ENCODE data around the gene PPIG.
"Not testable (repeated sequence)": the region's sequence is repeated elsewhere in the genome, so short reads cannot be mapped to it uniquely, and the experiment has no call there.

The PPIG gene

DNA sequence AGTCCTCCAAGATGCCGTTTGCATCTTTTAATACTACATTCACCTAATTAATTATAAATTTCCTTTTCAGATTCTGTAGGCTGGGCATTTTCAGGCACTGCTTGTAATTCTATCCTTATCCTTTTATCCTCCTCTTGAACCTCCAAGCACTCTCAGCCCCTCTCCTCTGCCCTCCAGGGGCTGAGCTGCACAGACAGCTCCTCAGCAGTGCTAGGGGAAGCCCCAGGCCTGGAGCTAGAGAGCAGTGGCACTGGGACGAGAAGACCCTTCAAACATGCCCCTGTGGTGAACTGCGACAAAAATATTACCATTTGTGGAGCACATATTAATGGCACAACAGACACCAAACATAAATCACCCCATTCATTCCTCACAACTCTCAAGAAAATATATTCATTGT lies 77.1 kb downstream of the PPIG start:
- in situ Hi-C loops (cut with MboI; ENCODE audit: low sequenced_read_pairs) = no loop called here

DNA sequence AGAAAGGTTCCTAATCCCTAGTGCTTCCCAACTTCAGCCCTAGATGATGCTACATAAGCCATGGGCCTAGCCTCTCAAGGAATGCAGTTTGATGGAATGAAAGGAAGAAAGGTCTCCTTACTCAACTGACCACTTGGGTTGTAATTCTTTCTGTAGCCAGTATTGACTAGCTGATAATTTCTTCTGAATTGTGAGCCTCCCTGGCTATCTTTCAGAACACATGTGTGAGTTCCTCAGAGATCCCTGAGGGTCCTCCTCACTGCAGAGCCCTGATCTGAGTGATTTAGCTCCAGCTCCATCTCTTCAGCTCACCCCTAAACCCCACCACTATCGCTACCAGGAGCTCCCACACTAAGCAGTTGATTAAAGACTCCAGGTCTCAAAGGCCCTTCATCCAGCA lies 78.6 kb downstream of the PPIG start:
- in situ Hi-C loops (cut with MboI; ENCODE audit: low sequenced_read_pairs) = no loop called here

DNA sequence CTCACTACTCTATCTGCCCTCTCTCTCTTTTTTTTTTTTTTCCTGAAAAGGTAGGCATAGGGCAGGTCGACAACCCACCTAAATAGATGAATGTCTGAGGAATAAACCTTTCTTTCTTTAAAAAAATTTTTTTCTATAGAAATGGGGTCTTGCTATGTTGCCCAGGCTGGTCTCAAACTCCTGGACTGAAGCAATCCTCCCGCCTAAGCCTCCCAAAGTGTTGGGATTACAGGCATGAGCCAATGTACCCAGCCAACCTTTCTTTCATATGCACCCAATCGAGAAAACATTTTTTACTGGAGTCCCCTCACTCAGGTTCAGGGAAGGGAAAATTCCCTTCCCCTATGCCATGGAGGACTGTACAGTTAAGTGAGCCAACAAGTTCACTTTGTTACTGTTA lies 79.1 kb downstream of the PPIG start:
- in situ Hi-C loops (cut with MboI; ENCODE audit: low sequenced_read_pairs) = no loop called here

DNA sequence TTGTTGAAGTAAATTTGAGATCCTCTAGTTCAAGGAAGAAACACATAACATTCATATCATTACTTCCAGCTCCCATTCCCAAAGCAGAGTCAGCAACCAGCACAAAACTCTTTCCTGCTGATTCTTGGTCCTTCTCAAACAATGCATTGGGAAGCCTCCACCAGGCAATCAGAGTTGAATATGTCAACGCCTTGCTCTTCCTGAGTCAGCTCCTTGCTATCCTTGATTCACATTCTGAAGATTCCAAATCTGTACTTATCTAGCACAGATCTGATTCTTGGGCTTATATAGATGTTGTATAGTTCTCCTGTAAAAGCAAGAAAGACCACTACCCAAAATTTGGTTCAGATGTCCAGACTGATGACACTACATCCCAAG lies 80.4 kb downstream of the PPIG start:
- in situ Hi-C loops (cut with MboI; ENCODE audit: low sequenced_read_pairs) = no loop called here

DNA sequence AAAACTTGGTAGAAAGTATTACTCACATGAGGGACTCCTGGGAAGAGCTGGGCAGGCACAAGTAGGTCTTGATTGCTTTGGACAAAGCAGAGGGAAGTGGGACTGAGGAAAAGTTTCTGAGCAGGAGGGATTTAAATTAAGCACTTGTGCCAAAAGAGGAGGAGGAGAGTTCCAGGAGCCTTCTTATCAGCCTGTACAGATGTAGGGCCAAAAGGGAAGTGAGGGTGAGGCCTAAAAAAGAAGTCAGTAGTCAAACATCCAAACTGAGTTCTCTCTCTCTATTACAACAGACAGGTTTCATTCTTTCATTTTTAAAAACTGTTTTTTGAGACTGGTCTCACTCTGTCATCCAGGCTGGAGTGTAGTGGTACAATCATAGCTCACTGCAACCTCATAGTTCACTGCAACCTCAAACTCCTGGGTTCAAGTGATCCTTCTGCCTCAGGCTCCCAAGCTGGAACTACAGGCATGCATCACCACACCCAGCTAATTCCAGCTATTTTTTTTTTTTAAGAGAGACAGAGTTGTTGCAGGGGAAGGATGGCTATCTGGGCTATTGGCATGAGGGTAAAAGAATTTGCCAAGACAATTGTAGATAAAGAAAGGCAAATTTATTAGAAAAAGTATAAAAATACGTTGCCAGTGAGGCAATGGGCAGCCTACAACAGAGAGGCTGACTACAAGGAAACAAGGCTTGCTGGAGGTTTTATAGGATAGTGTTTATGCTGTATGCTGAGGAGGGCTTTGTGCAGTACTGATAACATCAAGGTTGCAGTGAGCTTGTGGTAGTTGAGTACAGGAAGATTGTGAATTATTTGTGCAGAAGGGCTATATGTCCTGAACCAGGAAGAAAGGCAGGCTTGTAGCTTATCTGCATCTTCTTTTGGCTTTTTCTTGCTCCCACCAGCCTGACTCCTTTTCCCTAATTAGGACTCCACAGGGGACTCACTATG lies 81.1 kb downstream of the PPIG start:
- in situ Hi-C loops (cut with MboI; ENCODE audit: low sequenced_read_pairs) = no loop called here

DNA sequence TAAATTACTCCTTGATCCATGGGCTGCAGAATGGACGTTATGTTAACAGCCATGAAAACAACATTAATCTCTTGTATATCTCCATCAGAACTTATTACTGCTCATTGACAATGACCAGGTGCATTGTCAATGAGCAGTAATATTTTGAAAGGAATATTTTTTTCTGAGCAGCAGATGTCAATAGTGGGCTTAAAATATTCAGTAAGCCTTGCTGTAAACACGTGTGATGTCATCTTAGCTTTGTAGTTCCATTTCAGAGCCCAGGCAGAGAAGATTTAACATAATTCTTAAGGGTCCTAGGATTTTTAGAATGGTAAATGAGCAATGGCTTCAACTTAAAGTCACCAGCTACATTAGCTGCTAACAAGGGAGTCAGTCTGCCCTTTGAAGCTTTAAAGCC lies 83.4 kb downstream of the PPIG start:
- in situ Hi-C loops (cut with MboI; ENCODE audit: low sequenced_read_pairs) = no loop called here

DNA sequence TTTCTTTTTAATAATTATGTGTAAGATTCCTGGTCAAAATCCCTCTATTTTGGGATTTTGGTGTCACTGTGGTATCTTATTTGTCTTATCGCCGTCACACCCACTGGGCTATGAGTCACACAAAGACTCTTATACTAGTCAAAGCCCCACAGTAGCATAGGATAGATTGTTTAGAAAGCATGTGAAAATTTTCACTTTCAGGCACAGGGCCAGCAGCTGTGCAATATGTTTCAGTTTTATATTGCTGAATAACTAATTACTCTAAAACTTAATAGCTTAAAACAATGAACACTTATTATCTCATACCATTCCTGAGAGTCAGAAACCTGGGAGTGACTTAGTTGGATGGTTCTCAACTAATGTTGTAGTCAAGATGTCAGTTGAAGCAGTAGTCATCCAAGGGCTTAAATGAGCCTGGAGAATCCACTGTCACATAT lies 86.1 kb downstream of the PPIG start:
- in situ Hi-C loops (cut with MboI; ENCODE audit: low sequenced_read_pairs) = no loop called here

DNA sequence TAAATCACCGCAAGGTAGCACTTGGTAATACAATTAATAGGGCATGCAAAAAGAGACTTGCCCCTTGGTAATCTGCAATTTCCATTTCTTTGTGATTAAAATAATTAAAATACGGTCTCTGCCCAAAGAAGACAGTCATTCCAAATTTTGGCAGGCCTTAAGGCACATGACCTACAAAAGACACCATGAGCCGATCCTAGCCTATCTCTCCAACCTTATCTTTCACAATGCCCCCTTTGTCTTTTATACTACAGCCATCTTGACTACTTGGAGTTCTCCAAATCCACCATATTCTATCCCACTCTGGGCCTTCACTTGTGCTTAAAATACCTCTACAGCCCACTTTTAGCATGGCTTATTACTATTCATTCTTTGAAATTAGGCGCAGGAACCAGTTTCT lies 86.8 kb downstream of the PPIG start:
- in situ Hi-C loops (cut with MboI; ENCODE audit: low sequenced_read_pairs) = no loop called here

DNA sequence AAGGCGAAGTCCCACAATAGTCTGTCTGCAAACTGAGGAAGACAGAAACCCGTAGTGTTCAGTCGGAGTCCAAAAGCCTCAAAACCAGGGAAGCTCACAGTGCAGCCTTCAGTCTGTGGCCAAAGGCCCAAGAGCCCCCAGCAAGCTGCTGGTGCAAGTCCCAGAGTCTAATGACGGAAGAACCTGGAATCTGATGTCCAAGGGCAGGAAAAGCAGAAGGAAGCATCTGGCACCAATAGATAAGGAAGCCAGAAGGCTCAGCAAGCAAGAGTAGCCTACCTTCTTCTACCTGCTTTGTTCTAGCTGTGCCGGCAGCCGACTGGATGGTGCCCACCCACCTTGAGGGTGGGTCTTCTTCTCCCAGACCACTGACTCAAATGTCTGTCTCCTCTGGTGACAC lies 88.3 kb downstream of the PPIG start:
- in situ Hi-C loops (cut with MboI; ENCODE audit: low sequenced_read_pairs) = no loop called here

DNA sequence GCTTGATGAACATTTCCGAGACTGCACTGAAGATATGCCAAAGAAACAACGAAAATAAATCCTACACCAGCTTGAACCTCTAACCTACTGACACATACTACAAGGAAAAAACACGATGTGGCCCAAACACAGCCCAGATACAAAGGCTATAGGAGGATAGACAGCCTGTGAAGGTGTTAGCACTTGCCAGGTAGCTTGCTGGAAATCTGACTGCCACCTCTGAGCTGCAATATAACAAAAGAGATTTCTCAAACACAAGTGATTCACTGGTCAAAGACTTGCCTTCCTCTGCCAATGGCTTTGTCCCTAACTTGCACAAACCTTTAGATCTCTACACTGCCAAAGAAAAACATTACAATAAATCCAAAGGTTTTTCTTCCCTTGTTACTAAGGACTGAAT lies 89.0 kb downstream of the PPIG start:
- in situ Hi-C loops (cut with MboI; ENCODE audit: low sequenced_read_pairs) = no loop called here

DNA sequence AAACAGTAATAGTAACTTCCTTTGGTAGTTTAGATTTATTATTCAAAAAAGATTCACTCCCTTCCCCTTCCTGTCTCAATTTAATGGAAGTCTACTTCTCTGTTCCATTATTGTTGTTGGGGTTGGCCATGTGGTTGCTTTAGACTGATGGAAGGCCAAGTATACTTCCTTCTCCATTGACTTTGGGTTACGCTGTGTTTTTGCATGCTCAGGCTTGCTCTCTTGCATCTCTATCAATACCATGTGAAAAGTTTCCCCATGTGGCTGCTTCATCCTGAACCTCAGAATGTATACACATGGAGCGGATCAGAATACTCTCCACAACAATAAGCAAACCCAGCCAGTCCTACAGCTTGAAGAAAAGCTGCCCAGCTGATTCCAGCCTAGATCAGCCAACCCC lies 89.8 kb downstream of the PPIG start:
- in situ Hi-C loops (cut with MboI; ENCODE audit: low sequenced_read_pairs) = no loop called here

DNA sequence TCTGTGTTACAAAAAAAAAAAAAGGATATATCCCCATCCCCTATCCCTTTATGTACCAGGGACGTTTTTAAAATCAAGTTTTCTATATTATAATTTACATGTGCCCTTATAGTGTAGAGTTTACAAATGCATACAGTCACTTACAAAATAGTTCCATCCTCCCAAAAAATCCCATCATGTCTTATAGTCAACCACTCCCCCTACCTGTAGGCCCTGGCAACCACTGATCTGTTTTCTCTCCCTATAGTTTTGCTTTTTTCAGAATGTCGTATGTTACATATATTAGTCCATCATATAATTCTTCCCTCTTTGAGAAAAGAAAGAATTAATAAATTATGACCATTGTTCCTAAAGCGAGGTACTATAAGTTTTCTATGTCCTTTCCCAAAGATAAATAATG lies 92.2 kb downstream of the PPIG start:
- in situ Hi-C loops (cut with MboI; ENCODE audit: low sequenced_read_pairs) = no loop called here

DNA sequence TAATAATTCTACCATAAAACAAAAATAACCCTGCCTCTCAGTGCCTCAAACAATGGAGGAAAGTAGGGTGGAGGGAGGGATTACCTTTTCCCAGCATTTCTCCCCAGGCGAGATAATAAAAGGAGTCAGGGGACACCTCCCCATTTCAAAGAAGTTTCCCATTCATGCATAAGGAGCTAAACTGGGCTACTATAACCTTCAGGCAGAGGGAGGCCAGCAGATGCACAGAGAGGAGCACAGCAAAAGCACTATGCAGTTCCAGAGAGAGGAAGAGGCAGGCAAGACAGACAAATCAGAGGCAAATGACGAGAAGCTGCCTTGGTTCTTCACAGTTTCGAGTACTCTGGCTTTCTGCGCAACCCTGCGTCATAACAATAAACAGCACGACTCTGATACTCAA lies 92.7 kb downstream of the PPIG start:
- in situ Hi-C loops (cut with MboI; ENCODE audit: low sequenced_read_pairs) = no loop called here

DNA sequence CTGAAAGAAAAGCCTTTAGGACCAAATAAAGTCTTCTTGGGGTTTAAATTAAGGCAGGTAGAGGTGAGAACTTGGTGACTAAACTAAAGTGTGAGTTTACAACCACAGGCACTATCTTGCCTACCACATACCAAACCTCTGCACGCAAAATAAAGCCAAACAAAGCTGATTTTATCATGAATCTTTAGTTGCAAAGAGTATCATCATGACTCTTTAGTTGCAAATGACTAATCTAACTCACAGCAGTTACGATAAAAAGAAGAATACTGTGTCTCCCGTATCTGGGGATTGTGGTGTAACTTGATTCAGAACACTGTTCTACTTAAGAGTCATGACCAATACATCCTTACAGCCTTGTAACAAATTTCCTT lies 98.9 kb downstream of the PPIG start:
- in situ Hi-C loops (cut with MboI; ENCODE audit: low sequenced_read_pairs) = no loop called here

DNA sequence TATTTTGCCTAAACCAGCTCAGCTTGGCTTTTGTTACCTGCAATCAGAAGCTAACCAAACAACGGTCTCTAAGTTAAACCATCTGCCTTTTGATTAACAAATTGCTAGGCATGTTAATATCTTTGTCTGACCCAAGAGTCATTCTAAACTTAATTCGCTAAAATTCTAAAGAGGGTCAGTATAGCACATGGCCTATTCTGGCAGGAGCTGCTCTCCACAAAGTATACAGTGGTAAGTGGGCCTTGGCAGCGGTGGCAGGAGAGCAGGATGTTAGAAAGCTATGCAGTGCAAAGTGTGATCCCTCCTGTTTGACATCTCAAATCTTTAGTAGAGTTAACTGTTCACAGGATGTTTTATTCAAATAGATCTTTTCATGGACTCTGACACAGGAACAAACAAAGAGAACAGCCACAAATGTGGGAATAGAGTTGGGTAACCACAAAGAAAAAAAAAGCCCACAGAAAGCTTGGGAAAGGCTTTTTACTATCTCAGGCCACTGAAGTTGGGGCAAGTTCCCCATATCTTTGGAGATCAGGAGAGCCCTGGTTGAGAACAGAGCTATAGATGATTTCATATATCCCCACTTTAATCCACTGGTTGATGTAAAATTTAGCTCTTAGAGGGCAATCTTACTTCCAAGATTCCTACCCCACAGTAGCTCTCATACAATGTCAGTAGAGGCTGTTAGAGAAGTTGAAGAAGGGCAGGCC lies 99.4 kb downstream of the PPIG start:
- in situ Hi-C loops (cut with MboI; ENCODE audit: low sequenced_read_pairs) = no loop called here

DNA sequence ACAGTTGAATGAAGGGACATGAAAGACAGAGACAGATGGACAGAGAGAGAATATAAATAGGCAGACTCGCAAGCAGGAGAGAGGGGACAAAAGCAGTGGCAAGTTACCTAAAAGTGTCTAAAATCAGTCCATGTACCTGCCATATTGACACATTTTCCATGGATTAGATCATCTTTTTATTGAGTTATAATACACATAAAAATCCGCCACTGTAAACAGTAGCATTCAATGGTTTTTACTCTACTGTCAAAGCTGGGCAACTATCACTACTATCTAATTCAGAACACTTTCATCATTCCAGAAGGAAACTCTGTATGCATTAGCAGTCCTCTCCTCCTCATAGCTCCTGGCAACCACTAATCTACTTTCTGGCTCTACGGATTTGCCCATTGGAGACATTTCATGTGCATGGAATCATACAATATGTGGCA lies 100.0 kb downstream of the PPIG start:
- in situ Hi-C loops (cut with MboI; ENCODE audit: low sequenced_read_pairs) = no loop called here

DNA sequence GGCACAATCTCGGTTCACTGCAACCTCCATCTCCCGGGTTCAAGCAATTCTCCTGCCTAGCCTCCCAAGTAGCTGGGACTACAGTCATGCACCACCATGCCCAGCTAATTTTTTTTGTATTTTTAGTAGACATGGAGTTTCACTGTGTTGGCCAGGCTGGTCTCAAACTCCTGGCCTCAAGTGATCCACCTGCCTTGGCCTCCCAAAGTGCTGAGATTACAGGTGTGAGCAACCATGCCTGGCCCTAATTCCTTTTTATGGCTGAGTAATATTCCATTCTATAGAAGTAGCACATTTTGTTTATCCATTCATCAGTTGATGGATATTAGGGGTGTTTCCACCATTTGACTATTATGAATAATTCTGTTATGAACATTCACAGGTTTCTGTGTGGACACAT lies 100.6 kb downstream of the PPIG start:
- in situ Hi-C loops (cut with MboI; ENCODE audit: low sequenced_read_pairs) = not testable (repeated sequence)

DNA sequence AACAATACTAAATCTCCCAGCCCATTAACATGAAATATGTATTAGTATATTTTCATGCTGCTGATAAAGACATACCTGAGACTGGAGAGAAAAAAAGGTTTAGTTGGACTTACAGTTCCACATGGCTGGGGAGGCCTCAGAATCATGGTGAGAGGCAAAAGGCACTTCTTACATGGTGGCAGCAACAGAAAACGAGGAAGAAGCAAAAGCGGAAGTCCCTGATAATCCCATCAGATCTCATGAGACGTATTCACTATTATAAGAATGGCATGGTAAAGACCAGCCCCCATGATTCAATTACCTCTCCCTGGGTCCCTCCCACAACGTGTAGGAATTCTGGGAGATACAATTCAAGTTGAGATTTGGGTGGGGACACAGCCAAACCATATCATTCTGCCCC lies 102.7 kb downstream of the PPIG start:
- in situ Hi-C loops (cut with MboI; ENCODE audit: low sequenced_read_pairs) = not testable (repeated sequence)

DNA sequence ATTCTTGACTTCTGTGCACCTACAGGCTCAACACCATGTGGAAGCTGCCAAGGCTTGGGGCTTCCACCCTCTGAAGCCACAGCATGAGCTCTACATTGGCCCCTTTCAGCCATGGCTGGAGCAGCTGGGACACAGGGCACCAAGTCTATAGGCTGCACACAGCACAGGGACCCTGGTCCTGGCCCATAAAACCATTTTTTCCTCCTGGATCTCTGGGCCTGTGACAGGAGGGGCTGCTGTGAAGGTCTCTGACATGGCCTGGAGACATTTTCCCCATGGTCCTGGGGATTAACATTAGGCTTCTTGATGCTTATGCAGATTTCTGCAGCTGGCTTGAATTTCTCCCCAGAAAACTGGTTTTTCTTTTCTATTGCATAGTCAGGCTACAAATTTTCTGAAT lies 103.8 kb downstream of the PPIG start:
- in situ Hi-C loops (cut with MboI; ENCODE audit: low sequenced_read_pairs) = not testable (repeated sequence)

DNA sequence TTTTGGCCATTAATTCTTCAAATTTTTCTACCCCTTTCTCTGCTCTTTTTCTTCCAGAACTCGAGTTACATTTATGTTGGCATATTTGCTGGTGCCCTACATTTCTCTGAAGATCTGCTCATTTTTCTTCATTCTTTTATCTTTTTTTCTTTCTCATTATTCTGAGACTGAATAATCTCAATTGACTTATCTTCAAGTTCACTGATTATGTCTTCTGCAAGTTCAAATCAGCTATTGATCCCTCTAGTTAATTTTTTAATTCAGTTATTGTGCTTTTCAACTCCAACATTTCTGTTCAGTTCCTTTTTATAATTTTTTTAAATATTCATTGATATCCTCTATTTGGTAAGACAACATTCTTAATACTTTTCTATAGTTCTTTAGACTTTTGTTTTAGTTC lies 106.8 kb downstream of the PPIG start:
- in situ Hi-C loops (cut with MboI; ENCODE audit: low sequenced_read_pairs) = no loop called here

Measured in HL-60/S4 treated with phorbol 12-myristate 13-acetate at 8.2 ng/mL for 4 days and 3 days (cell line).